Fibroblast of skin of right biceps (primary cell): ENCODE measurements around the gene ULK1.
A peak's percentile ranks its signal among the peaks of the same experiment; 100 is the strongest.

Experiments
- DNase-seq: peaks from one replicate; pipeline ENCODE4 v3.0.0-alpha.2; 2013

The ULK1 gene

DNA sequence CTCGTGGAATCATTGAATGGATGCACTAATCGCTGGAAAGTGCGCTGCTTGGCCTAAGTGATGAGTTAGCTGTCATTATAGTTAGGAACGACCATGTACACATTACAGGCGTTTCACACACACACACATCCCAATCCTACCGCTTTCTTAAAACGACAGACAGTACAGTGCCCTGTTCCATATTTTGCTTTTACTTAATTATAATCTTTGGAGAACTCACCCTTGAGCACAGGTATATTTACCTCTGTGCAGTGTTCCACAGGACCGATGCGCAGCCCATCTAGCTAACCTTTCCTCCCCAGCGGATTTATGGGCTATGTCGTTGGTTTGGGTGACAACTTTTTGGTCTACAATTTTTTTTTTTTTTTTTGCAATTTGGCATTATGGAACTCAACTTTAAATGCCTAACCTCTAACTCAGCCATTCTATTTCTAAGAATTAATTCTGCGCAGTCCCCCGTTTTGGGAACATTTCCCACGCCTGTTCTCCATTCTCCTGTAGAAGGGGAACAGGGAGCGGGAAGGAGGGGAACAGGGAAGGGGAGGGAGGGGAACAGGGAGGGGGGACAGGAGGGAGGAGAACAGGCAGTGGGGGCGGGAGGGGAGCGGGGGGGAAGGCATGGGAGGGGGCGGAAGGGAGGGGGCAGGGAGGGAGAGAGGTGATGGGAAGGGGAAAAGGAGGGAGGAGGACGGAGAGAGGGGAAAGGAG is 663 bp upstream of the ULK1 start:
- no peak for DNase-seq

DNA sequence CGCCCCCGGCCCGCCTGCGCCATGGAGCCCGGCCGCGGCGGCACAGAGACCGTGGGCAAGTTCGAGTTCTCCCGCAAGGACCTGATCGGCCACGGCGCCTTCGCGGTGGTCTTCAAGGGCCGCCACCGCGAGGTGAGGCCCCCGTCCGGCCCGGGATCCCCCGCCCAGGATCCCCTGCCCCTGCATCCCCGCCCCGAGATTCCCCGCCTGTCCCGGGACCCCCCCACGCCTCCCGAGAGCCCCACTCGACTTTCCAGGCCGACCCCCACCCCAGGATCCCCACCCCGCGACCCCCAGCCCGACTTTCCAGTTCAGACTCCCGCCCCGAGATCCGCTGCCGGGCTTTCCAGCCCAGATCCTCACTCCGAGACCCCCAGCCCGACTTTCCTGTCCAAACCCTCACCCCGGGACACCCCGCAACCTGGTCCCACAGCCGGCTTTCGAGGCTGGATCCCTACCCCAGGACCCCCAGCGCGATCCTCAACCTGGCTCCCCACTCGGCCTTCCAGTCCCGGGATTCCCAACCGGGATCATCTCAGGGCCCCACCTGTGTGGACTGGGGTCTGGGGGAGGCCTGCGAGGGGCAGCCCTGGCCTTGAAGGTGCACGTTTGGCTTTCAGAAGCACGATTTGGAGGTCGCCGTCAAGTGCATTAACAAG is 688 bp downstream of the ULK1 start:
- DNase-seq, result no peak

DNA sequence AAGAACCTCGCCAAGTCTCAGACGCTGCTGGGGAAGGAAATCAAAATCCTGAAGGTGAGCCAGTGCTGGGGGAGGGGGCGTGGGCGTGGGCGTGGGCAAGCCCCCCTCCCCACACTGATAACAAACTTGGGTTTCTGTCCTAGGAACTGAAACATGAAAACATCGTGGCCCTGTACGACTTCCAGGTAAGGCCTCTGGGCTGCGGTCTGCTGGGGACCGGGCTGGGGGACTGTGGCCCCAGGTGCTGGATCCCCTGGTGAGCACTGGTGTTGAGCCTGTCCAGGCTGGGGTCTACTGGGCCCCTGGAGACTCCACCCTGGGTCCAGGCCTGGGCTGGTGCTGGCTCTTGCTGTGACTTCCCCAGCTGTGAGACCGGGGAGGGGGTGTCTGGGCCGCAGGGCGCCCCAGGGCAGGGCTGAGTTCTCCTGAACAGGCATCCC is 1.2 kb downstream of the ULK1 start:
- no peak for DNase-seq

DNA sequence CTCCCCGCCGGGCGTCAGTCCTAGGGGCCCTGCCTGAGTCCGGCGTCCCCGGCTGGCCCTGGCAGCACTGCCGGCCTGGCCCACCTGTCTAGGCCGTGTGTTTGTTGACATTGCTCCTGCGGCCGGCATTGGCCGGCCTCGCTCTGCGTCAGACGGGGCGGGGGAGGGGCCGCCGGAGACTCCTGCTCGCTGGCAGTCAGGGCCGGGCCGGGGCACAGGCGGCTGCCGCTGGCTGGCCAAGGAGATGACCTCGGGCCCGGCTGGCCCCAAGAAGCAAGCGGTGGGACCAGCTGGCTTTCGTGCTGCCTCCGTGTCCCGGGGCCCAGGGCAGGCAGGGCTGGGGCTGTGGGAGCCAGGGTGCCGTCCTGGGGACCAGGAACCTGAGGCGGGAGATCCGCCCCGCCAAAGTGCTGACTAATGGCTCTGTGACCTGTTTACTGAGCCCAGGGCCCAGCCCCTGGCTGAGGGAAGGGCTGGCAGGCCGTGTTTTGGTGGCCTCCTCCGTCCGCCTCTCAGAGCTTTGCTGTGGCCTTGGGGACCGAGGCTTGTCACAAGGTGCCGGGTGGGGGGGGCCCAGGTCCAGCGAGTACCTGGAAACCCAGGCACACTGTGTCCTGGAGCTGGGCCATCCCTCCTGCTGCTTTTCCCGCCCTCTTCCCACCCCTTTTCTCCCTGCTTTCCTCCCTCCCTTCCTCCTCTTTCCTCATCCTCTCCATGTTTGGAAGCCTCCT is 1.8 kb downstream of the ULK1 start:
- DNase-seq, result peak; percentile 82

DNA sequence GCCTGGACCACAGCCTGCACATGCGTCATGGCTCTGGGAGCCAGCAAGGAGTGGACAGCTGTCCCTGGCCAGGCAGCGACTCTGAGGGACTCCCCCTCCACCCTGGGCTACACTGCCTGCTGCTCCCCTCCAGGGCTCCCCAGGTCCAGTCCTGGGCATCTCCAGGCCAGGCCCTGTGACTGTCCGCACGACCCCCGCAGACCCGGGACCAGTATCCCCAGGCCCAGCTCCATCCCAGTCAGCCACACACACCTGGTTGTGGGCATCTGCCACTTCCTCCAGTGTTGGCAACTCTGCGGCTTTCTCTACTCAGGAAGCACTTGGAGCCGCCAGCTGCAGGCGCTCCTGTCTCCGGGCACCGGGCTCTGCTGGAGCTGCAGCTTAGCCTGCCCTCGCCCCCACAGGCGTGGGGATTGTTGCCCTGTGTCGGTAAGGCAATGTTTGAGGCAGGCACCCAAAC is 2.4 kb downstream of the ULK1 start:
- DNase-seq, result no peak

DNA sequence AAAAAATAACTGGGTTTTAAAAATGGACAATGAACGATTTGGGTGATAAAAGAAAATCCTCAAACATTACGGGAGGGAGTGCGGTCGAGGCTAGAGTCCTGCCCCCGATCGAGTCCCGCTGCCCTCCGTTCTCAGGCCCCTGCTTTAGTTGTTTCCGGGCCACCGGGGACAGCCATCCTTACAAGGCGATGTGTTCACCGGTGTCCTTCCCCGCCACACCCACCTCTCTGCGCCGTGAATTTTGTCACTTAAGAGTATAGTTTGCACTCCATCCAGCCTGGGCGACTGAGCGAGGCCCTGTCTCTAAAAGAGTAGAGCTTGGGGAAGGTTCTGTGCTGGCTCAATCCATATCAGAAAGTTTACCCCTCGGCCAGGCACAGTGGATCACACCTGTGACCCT is 2.9 kb downstream of the ULK1 start:
- no peak for DNase-seq

DNA sequence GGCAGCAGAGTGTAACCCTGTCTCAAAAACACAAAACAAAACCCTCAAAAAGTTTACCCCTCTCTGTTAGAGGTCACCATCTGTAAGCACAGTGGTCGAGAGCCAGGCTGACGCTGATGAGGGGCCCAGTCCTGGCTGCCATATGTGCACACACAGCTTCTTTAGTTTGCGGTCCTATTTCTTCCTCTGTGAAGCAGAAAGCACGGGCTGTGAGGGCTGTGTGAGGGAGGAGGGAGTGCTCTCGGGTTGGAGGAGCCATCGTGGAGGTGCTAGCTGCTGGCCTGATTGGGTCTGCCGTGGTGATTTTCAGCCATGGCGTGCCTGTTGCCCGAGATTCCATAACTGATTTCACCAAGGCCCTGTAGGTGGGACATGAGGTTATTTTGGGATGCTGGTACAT is 3.5 kb downstream of the ULK1 start:
- no peak for DNase-seq

DNA sequence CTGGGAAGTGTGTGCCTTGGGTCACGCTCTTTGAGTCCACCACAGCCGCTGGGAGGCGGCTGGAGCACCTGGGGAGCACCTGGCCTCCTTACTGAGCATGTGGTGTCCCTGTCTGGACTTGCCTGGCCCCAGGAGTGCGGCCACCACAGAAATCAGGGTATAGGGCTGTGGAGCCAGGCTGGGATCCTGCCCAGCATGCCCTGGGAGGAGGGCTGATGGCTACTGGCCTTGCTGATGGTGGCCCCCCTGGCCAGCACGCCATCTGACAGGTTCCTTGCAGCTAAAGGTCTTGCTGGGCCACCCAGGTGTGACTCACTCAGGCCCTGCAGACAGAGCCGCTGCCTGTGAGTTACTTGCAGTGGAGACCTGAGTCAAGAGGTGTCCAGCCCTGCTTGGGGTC is 6.0 kb downstream of the ULK1 start:
- DNase-seq, result no peak

DNA sequence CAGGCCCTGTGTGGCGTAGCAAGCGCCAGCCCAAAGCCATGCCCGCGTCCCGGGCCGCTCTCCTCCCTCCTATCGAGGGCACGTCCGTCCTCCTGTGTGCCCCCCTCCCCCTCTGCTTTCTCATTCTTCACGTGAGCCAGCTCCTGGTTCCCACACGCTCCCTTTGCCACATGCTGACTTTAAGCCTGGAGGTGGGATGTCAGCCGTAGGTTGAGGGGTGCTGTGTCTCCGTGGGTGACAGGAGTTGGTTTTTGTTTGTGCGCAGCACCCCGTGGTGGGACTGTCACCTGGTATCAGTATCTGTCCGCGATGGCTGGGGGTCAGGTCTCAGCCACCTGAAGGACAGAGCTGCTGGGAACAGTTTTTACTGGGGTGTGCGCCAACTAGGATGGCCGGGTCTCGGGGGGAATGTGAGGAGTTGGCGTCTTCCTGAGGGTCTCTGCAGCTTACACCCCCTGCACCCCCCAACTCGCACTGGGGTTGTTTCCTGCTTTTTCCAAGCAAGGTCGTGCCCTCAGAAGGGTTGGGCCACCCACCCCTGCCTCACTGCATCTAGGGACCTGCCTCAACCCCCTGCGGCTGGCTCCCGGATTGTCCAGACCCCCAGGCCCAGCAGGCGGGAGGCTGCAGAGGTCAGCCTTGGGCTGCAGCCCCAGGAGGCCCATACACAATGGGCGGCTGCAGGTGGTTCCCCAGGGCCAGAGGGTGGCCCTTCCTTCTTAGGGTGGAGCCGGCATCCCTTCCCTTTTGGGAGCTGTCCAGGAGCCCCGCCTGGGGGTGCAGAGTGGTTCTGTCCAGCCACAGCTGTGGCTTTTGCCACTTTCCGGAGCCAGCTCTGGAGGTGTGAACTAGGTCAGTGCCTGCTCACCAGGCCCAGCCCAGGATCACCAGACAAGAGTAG is 7.3 kb downstream of the ULK1 start:
- no peak for DNase-seq

DNA sequence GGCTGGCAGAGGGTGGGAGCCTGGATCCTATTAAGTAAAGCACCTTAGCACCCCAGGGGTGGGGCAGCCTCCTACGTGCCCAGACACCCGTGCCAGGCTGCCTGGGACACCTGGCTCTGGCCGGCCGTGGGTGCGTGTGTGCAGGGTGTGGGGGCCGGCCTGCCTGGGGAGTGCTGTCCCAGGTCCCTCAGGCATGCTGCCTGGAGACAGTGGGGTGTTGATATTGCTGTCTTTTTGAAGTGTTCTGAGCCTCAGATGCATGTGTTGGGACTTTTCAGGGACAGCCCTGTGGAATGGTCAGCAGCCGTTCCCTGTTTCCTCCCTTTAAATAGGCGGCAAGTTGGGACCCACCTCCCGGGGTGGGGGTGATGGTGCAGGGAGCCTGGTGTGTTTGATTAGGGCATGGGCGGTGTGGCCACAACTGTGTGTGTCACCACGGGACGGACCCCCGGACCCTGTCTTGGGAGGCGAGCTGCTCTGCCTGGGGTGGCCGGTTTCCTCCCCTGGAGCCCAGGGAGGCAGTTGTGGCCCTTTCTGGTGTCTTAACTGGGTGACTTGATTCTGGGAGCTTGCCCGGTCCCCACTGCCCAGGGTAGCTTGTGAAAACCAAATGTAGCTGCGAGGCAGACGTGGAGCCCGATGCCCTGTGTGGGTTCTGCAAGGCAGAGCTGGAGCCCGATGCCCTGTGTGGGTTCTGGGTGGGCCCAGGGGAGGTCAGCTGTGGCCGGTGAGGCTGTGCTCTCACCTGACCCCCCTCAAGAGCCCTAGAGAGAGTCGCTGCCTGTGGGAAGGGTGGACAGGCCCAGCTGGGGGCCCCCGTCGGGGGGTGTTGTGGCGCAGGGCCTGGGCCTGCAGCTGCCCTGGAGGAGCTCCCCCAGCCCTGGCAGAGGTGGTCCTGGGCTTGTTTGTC is 8.2 kb downstream of the ULK1 start:
- DNase-seq, result no peak

DNA sequence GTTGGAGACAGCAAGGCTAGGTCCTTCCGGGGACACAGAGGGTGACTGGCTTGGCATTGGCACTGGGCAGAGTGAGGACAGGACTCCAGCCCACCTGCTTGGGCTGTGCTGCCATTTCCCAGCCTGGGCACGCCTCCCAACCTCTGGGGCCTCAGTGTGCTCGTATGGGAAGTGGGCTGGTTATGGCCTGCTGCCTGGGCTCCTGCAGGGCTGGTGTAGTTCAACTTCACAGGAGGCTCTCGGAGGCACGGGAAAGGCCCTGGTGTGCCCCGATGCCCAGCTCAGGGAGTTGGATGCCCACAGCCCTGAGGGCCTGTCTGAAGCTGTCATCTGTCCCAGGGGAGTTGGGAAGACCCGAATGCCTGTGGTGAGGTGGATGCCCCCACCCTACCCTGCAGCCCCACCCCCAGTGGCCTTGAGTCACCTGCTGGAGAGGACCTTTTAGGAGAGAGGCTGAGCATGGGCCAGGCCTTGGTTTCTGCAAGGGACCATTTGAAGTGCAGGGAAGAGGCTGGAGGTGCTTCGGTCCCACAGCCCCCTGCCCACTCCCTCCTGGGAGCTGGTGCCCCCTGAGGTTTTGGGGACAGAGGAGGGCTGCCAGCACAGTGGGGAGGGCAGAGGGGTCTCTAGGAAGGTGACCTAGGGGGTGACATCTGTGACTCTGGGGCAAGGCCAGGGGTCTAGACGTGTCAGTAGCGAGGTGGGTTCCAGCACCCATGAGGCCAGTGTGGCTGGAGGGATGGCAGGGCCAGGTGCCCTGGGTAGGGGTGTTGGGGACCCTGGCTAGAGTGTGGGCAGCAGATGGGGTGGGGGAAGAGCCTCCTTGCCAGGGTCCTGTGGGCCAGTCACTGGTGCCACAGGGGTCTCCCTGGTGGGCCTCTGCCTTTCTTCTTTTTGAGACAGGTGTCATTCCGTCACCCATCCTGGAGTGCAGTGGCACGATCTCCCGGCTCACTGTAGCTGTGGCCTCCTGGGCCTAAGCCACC is 9.1 kb downstream of the ULK1 start:
- DNase-seq, result no peak

DNA sequence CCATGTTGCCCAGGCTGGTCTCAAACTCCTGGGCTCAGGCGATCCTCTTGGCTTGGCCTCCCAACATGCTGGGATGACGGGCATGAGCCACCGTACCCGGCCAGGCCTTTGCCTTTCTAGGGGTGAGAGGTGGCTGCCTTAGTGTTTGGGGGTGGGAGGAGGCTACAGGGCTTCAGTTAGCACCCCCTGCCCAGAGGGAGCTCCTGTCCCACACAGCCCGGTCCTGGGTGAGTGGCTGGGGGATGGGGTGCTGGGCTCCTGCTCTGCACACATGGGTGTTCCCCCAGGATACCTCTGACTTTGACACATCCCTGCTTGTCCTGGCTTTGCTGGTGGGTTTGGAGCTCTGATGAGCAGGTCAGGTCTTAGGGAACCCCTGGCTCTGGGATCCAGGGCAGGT is 9.9 kb downstream of the ULK1 start:
- no peak for DNase-seq

DNA sequence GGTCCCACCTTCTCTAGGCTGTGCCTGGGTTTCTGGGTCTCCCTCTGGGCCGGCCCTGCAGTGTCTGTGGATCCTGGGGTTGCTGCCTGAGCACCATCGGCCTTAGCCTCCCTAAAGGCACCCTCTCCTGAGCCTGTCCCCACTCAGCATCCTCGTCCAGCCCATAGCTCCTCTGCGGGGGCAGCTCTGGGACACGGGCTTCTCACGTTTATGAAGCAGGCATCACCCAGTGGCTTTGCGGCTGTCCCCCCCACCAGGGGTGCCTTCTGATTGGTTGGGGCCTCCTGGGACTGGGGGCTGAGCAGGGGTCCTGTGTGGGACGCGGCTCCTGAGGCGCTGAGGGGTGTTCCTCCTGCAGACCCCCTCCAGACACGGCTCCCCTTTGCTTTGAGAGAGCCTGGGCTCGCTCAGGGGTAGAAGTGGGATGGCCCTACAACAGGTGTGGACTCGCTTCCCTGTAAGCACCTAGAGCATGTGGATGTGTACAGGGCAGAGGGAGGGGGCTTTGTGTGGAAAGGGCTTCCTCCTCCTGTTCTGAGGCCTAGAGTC is 10.7 kb downstream of the ULK1 start:
- no peak for DNase-seq

DNA sequence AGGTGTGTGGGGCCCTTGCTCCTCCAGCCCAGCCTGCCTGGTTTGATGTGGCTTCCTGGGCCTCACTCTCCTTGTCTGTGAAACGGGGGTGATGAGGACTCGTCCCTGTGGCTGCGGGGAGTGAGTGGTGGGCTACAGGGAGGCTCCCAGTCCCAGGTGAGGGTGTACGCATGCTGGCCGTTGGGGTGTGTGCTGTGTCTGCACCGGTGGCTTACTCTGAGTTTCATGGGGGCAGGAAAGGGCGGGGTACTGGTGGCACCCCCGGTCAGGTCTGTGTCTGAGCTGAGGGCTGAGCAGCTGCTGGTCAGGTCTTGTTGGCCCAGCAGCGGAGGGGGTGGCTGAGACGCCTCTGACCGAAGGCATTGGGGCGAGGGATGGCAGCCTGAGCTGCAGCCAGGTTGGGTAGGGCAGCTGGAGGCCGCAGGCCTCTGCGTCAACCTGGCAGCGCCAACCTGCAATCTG is 11.2 kb downstream of the ULK1 start:
- no peak for DNase-seq

DNA sequence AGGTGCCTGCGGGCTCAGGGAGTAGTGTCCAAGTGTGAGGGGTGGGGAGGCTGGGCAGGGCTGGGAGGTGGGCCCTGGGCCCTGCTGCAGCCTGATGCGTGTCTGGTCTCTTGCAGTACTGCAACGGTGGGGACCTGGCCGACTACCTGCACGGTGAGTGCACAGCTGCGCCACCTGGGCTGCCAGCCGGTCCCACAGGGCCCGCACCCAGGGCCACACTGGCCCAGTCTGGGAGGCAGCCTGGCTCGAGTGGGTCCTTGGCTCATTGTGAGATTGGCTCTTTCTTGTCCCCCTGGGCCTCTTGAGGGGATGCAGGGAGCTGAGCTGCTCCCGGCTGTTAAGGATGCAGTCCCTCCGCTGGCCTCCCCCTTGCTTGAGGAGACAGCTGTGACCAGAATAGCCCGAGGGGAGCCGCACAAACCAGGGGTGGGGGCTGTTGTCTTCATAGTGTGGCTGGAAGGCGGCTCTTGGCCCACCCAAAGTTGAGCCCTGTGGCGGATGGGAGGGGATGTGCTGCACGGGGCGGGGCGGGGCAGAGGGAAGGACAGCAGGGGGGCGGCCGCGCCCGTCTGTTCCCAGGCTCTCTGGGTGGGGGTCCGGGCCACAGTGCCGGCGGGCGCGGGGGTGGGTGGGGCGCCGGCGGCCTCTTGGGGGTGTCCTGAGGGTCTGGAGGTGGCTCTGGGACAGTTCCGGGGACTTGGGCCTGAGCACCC is 13.1 kb downstream of the ULK1 start:
- DNase-seq, result no peak

DNA sequence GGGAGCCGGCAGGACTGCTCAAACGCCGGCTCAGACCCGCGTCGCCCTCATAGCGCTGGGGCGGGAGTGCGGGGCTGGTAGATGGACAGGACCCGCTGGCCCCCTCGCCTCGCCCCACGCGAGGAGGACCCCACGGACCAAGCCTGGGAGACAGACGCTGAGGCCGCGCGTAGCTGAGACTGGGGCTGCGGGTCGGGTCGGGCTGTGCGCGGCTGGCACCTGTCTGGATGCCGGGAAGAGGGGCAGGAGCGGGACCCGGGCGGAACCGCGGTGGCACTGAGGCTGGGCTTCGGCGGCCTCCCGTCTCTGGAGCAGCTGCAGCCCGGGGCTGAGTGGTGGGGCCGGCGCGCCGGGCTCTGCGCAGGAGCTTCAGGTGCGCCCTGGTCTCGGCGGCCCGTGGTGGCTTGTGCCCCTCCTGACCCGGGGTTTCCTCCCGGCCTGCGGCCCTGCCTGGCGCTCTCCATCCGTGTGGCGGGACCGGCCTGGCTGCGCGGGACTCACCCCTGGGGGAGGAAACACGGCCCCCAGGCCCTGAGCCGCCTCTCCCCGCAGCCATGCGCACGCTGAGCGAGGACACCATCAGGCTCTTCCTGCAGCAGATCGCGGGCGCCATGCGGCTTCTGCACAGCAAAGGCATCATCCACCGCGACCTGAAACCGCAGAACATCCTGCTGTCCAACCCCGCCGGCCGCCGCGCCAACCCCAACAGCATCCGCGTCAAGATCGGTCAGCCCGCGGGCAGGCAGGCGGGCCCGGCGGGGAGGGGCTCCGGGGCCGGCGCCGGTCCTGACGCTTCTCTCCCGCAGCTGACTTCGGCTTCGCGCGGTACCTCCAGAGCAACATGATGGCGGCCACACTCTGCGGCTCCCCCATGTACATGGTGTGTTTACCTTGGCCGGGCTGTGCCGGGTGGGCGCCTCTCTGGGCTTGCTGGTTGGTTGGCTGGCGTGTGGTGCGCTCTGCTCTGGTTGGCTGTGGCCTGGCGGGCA is 14.0 kb downstream of the ULK1 start:
- no peak for DNase-seq

DNA sequence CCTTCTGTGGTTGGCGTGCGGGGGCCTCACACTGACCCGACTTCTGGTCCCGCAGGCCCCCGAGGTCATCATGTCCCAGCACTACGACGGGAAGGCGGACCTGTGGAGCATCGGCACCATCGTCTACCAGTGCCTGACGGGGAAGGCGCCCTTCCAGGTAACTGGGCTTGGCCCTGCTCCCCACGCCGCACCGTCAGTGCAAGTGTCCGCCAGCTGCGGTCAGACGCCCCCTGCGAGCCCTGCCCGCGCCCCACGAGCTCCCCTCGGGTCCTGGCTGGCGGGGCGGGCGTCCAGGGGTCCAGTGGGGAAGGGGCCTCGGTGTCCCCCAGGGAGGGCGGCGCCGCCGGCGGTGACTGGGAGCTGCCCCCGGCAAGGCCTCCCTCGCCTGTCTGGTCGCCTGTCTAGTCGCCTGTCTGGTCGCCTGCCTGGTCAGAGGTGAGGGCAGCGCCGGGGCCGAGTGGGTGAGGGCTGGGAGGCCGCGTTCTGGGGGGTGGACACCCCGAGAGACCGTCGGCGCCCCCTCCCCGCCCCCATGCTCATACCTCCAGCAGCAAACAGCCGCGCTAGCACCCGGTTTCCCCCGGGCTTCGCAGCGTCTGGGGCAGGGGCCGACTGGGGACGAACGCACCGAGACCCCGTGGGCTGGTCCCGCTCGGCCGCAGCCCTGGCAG is 14.8 kb downstream of the ULK1 start:
- DNase-seq, result no peak
